CD4-positive, alpha-beta T cell treated with Interleukin-17A for 1 hour (primary cell): ENCODE measurements around the gene MELK.
A peak's percentile ranks its signal among the peaks of the same experiment; 100 is the strongest.

Experiments used
- DNase-seq: peaks from one replicate; pipeline ENCODE4 v3.0.0-alpha.2; 2020

The MELK gene

GRCh38 chr9:36584620-36585460, 12.1 kb downstream of the MELK start:
- no peak for DNase-seq

DNA sequence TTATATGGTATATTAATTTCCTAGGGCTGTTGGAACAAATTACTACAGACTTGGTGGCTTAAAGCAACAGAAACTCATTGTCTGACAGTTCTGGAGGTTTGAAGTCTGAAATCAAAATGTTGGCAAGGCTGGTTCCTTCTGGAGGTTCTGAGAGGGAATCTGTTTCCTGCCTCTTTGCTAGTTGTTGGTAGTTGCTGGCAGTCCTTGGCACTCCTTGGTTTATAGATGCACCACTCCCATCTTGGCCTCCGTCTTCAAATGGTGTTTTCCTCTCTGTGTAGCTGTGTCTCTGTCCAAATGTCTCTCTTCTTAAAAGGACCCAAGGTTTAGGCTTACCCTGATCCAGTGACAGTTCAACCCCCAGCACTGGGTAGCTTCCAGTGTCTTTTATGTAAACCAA, 17.5 kb downstream of the MELK start:
- DNase-seq = no peak

- no peak for DNase-seq
Measured at GRCh38 chr9:36592801-36593583, 20.3 kb downstream of the MELK start.

- no peak for DNase-seq
Measured at GRCh38 chr9:36594213-36594612, 21.5 kb downstream of the MELK start.

DNA sequence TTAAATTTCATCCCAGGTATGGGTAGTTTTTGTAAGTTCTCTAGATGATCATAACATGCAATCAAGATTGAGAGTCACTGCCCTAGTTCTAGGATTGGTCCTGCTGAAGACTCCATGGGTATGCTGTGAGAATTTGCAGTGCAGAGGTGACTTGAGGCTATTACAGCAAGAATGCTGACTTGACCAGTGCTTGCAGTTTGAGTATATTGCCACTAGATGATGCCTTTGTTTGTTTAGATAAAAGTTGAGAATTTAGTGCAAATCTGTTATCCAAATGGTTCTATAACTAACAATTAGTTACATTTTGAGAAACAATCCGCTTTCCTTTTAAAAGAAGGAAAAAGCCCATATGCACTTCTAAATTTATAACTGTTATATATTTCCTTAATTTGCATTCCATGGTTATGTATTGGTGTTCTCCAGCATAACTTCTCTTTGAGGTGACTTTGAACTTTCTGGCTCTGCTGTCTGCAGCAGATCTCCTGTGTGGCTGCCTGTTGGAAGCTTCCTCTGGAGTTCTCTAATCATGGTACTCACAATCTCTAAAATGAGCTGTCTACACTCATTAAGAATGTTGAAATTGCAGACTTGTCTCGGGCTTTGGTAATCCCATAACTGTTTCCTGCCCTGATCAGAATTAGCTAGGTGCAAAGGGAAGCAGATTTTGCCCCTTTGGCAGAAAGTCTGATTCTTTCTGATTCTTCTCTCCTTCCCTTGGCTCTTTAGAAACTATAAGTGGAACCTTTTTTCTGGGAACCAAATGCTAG, 24.9 kb downstream of the MELK start:
- peak; percentile 25 for DNase-seq

GRCh38 chr9:36598273-36598672, 25.6 kb downstream of the MELK start:
- no peak for DNase-seq

- DNase-seq = peak; percentile 17
Measured at GRCh38 chr9:36603006-36603405, 30.3 kb downstream of the MELK start.

GRCh38 chr9:36609306-36609705, 36.6 kb downstream of the MELK start:
- DNase-seq = no peak

DNA sequence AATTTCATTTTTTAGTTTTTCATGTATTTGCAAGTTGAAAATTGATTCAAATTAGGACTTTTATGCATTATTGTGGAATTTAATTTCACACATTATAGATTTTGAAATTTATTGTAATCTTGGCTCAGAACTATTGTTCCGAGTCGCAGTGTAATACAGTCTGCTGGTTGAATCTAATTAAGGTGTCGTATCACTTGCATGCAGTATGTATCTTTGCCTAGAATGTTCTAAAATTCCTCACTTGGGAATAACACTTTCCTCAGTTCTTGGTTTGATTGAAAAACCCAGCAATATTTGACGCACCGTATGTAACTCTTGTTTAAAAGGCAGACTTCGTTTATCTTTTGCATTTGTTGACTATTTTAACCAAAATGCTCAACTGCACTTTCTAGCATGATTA, 49.4 kb downstream of the MELK start:
- DNase-seq = no peak

GRCh38 chr9:36623280-36623679, 50.6 kb downstream of the MELK start:
- no peak for DNase-seq

- DNase-seq = no peak
Measured at GRCh38 chr9:36625006-36625615, 52.4 kb downstream of the MELK start.

- DNase-seq = peak; percentile 25
Measured at GRCh38 chr9:36632892-36633291, 60.2 kb downstream of the MELK start.

DNA sequence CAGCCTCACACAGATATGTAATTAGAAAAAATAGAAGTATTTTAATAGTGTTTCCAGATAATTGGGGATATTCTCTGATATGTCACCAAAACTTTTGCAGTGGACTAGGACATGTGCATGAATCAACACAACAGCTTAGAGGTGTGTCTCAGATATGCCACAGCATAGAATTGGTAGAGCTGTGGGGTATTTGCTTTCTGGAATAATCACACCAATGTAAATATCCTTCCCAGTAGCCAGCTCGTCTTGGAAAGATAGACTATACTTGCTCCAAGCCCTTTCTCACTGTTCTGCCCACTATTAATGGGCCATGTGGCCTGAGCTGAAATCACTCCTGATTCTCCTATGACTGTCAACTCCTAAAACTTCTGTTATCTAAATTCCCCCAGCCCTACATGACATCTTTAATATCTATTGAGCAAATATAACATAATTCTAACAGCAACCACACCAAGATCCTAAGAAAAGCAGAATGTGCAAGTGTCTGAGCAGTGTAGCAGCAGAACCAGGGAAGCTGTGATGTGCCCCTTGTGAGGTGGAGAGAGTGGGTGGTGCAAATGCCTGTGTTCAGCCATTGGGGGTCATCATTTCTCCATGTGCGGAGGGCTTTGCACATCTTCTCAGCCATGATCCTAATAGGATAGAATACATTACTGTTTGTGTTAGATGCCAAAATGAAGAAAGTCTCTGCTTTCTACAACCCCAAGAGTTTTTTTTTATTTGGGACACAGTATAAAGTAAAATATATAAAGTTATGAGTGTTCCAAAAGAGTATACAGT, 65.0 kb downstream of the MELK start:
- DNase-seq = no peak

- DNase-seq = no peak
Measured at GRCh38 chr9:36640771-36641381, 68.2 kb downstream of the MELK start.

GRCh38 chr9:36642817-36643216, 70.1 kb downstream of the MELK start:
- DNase-seq = no peak

- no peak for DNase-seq
Measured at GRCh38 chr9:36656842-36657241, 84.1 kb downstream of the MELK start.

- DNase-seq = no peak
Measured at GRCh38 chr9:36659500-36659899, 86.8 kb downstream of the MELK start.

GRCh38 chr9:36664806-36665205, 92.1 kb downstream of the MELK start:
- no peak for DNase-seq

- DNase-seq = no peak
Measured at GRCh38 chr9:36665387-36665786, 92.7 kb downstream of the MELK start.

DNA sequence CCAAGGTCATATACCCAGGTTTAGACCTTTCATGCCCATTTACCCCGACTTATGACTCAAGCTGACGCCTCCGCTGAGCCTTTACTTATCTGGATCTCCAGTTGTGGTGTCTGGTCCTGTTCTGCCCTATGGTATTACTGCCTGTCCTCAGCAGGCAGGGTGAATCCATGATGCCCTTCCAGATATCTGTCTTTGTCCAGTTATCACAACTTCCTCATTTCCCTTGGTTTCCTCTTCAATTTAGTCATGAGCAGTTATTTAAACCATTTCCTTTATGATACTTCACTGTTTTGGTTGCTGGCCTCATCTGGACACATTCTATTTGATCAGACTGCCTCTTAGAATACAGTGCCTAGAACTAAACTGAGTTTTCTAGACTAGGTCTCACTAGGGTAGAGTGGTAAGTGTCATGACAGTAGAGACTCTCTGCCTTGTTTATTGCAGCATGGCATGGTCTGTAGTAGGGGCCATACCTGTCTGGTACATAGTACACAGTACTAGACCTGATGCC, 93.3 kb downstream of the MELK start:
- DNase-seq = no peak

- DNase-seq = no peak
Measured at GRCh38 chr9:36671561-36671960, 98.9 kb downstream of the MELK start.

DNA sequence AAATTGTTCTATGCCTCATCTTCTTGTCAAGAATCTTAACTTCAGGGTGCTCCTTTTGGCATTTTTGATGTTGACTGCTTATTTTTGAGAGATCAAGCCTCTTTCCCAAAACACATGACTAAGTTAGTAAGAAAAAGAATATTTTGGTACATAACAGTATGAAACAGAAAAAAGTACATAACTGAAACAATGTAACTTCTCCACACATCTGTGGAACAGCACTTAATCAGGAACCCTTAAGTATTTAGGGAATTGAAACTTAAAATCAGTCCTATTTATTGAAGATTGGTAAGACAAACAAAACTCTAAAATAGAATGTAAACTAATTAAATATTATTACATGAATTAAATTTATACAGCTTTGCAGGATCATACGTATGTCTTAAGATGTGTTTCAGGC, 103.4 kb downstream of the MELK start:
- DNase-seq = no peak
